Epithelial cell of esophagus (primary cell): ENCODE data around the gene NAA38.

Experiments used
- DNase-seq: peaks from one replicate; pipeline ENCODE4 v3.0.0; 2010; ENCODE audit warnings: low read depth
- H3K4me3 ChIP-seq: 2 replicates; pipeline ENCODE4 v1.5.1; 2011; ENCODE audit warnings: mild to moderate bottlenecking, low read length, control low read depth
- TF ChIP-seq, protein P1 (sequence below): IDR thresholded peaks from 2 replicates; pipeline ENCODE4 v1.5.1; 2011; ENCODE audit warnings: low read depth, mild to moderate bottlenecking, low read length, control low read depth, inconsistent platforms; ENCODE audit not compliant: insufficient read depth; ENCODE audit errors: missing control alignments

NAA38 gene

DNA sequence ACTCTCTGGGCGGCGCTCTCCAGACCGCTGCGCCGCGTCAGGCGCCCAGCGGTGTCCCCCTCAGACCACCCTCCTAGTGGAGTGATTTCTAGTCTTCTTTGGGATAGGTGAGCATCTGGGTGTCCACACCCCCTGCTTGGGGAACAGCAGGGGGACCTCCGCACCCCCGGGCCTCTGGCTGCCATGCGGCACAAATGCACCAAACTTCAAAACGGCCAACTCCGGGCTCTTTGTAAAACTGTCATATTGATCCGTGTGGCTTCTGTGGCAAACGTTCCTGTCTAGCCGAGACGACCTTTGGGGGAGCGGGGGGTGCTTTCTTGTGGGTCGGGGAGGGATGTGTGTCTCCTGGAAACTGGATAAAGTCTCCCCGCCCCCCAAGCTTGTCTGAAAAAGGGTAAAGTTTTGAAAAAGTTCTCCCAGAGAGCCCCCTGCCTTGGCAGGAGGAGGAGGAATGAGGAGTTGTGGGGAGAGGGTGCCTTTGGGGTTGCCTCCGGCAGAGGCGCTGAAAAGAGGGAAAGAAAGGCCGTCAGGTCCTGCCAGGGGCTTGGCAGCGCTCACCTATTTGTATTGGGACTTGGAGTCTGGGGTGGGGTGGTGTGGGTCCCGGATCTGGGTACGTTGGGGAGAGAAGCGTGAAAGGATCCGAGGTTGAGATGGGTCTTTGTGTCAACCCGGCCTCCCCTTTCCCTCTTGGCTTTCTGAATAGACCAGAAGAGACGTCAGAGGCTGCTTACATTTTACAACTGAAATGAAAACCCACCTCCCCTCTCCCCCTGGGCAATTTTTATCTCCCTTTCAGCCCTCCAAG lies 29.1 kb upstream of the NAA38 start:
- DNase-seq, result no peak
- peak overlapping the region; percentile 82 for H3K4me3 ChIP-seq
- TF ChIP-seq, protein P1, sequence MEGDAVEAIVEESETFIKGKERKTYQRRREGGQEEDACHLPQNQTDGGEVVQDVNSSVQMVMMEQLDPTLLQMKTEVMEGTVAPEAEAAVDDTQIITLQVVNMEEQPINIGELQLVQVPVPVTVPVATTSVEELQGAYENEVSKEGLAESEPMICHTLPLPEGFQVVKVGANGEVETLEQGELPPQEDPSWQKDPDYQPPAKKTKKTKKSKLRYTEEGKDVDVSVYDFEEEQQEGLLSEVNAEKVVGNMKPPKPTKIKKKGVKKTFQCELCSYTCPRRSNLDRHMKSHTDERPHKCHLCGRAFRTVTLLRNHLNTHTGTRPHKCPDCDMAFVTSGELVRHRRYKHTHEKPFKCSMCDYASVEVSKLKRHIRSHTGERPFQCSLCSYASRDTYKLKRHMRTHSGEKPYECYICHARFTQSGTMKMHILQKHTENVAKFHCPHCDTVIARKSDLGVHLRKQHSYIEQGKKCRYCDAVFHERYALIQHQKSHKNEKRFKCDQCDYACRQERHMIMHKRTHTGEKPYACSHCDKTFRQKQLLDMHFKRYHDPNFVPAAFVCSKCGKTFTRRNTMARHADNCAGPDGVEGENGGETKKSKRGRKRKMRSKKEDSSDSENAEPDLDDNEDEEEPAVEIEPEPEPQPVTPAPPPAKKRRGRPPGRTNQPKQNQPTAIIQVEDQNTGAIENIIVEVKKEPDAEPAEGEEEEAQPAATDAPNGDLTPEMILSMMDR, result no peak

DNA sequence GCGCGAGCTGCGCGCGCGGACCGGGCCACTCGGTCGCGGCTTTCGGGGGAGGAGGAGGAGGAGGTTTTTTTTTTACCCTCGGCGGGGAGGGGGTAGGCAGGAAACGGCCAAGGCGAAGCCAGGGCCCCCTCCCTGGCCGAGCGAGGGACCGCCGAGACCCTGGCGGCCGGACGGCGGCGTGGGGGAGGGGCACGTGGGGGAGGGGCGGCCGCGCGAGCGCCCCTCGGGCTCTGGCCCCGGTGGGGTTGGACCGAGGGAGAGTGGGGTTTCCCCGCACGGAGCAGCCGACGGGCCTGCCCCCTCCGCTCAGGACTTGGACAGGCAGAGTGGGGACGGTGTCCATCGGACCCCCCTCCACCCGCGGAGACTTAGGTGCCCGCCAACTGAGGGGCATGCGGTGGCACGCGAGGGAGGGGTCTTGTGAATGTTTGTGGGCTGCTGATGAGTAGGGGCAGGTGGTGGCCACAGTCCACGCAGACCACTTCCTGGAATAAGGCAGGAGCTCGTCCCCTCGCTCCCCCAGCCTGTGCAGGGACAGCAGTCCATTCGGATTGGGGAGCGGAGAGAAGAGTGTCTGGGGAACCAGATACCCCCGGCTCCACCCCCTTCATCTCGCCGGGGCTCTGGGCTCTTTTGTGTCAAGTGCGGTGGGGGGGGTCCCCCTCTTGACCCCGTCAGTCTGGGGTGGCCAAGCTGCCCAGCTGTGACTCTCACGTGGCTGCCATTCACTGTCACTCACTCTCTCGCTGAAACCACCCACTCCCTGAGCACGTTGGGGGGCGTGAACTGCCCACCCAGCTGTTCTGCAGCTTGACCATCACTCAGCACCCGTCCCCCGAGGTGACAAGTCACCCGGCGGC lies 28.2 kb upstream of the NAA38 start:
- peak overlapping the region; percentile 82 for H3K4me3 ChIP-seq
- DNase-seq, result no peak
- TF ChIP-seq, protein P1, result no peak

DNA sequence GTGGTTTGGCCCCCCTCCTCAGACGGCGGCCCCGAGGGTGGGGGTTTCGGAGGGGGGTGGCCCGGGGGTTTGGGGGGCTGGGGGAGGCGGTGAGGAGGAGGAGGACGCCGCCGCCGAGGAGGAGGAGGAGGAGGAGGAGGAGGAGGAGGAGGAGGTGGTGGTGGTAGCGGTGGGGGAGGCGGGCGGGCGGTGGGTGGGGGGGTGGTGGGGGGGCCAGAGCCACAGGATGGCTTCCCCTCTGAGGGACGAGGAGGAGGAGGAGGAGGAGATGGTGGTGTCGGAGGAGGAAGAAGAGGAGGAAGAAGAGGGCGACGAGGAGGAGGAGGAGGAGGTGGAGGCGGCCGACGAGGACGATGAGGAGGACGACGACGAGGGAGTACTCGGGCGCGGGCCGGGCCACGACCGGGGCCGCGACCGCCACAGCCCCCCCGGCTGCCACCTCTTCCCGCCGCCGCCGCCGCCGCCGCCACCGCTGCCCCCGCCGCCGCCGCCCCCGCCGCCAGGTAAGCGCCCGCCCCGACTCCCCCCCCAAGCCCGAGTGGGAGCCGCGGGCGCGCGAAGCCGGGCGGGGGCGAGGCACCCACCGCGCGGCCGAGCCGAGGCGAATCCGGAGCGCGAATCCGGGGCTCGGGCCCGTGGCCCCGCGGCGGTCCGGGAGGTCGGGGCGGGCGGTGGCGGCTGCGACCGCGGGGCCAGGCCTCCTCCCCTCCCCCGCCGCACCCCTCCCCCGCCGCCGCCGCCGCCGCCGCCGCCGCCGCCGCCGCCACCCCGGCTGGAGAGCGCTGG lies 27.4 kb upstream of the NAA38 start:
- peak overlapping the region; percentile 82 for H3K4me3 ChIP-seq
- TF ChIP-seq, protein P1, result no peak
- no peak for DNase-seq

DNA sequence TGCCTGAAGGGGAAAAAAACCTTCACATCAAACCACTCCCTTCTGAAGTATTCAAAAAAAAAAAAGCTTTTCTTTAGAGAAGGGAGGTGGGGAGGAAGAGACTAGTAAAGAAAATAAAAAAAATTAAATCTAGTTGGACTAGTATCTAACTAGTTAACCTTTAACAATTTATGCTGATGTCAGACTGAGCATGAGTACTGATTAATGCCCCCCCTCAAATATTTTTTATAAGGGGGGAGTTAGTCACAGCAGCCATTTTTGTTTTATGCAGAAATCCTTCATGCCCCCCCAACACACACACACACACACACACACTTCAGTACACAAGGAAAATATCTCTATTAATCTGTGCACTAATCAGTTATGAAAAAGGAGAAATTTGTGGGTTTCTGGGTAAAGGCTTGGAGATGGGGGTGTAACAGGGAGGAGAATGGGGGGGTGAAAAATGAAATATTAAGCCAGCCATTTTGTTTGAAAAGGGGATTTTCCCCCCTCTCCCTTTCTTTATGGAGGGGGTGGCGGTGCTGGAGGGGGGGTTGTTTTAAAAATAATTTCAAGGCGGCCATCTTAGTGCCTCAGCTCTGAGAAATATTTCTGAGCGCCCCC lies 26.5 kb upstream of the NAA38 start:
- TF ChIP-seq, protein P1, result no peak
- H3K4me3 ChIP-seq, result peak overlapping the region; percentile 54
- DNase-seq, result no peak

DNA sequence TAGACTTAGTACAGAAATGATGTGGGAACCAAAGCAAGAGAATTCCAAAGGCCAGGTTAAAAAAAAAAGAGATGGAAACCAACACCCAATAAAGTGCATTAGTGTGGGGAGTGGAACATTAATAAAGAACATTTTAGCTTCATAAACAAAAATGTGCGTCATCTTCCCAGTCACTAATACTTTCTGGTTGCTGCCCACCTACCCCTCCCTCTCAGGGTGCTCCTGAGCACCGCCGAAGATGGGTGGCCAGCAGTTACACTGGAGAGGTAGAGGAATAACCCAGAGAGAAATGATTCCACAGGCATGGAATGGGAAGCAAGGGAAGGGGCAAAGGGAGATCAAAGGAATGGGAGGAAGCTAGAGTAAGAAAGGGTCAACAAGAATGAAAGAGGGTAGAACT lies 25.3 kb upstream of the NAA38 start:
- TF ChIP-seq, protein P1, result no peak
- no peak for DNase-seq
- no peak overlapping the region for H3K4me3 ChIP-seq

DNA sequence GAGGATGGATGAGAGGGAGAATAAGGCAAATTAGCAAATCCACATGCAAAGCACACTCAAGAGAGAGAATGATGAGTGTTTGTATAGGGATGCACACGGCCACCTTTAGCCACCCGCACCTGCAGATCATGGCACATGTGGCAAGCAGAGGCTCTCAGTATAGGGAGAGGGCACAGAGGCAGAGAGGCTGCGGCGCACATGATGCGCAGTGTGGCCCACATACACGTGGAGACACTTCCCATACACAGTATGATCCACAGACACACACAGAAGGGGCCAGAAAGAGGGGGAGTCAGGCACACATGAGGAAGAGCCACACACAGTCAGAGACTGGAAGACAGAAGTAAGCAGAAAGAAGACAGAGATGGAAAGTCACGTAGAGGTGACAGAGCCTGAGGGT lies 24.7 kb upstream of the NAA38 start:
- TF ChIP-seq, protein P1, result no peak
- H3K4me3 ChIP-seq, result no peak overlapping the region
- no peak for DNase-seq
